ENCODE data around the gene ITPR1.

Gene ITPR1

DNA sequence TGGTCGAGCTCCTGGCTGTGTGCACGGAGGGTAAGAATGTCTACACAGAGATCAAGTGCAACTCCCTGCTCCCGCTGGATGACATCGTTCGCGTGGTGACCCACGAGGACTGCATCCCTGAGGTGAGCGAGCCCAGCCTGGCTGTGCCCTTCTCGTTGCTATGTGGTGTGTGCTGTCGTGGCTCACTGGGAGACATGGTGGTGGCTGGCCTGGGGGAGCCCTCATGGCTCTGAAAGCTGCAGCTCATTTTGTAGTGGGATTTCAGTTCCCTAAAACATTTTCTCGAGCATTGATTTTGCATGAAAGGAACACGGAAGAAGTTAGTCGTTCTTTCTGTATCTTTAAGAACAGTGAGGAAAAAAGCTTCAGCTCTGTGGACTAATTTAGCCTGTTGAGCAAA is 200.5 kb downstream of the ITPR1 start:
- no peak for DNase-seq
- Histone ChIP-seq H3K36me3 (peaks cover 29% of the 10 kb centered on the region), H3K27me3 (no peaks in the 10 kb centered on the region), H3K9me3 (no peaks in the 10 kb centered on the region), H3K4me1 (no peaks in the 10 kb centered on the region), H3K4me3 (ENCODE audit: low read depth, low read length) (no peak overlapping the region)
- TF ChIP-seq, protein P1, sequence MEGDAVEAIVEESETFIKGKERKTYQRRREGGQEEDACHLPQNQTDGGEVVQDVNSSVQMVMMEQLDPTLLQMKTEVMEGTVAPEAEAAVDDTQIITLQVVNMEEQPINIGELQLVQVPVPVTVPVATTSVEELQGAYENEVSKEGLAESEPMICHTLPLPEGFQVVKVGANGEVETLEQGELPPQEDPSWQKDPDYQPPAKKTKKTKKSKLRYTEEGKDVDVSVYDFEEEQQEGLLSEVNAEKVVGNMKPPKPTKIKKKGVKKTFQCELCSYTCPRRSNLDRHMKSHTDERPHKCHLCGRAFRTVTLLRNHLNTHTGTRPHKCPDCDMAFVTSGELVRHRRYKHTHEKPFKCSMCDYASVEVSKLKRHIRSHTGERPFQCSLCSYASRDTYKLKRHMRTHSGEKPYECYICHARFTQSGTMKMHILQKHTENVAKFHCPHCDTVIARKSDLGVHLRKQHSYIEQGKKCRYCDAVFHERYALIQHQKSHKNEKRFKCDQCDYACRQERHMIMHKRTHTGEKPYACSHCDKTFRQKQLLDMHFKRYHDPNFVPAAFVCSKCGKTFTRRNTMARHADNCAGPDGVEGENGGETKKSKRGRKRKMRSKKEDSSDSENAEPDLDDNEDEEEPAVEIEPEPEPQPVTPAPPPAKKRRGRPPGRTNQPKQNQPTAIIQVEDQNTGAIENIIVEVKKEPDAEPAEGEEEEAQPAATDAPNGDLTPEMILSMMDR (IDR thresholded peaks at IDR 0.05; ENCODE audit: low read depth, low read length), result no peak

DNA sequence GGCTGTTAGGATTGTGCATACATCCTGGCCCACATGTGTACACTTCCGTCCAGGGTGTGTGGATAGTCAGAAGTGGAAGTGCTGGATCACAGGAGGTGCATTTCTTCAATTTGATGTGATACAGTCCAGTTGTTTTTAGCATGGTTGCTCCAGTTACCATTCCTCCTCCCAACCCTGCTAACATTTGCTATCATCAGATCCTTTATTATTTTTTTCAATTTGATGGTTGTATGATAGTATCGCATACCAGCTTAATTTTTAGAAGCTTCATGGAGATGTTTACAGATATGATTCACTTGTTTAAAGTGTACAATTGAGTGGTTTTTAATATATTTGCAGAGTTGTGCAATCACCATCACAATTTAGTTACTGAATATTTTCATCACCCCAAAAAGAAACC is 202.7 kb downstream of the ITPR1 start:
- no peak for DNase-seq
- H3K27me3 ChIP-seq, result no peaks in the 10 kb centered on the region
- no peaks in the 10 kb centered on the region for H3K9me3 ChIP-seq
- H3K36me3 ChIP-seq, result peaks cover 22% of the 10 kb centered on the region
- no peaks in the 10 kb centered on the region for H3K4me1 ChIP-seq
- no peak overlapping the region for H3K4me3 ChIP-seq (ENCODE audit: low read depth, low read length)
- TF ChIP-seq, protein P1 (IDR thresholded peaks at IDR 0.05; ENCODE audit: low read depth, low read length), result no peak

DNA sequence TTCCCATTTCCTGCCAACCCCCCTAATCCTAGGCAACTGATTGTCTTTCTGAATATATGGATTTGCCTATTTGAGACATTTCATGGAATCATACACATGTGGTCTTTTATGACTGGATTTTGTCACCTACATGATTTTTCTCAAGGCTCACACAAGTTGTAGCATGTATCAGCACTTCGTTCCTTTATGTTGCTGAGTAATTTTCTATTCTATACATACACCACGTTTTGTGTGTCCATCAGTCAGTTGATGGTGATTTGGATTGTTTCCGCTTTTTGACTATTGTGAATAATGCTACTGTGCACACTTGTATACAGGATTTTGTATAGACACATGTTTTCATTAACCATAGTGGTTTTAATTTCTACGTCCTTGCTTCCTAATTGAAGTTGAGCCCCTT is 203.1 kb downstream of the ITPR1 start:
- Histone ChIP-seq H3K4me3 (ENCODE audit: low read depth, low read length) (no peak overlapping the region), H3K9me3 (no peaks in the 10 kb centered on the region), H3K4me1 (no peaks in the 10 kb centered on the region), H3K27me3 (no peaks in the 10 kb centered on the region), H3K36me3 (peaks cover 26% of the 10 kb centered on the region)
- TF ChIP-seq, protein P1 (IDR thresholded peaks at IDR 0.05; ENCODE audit: low read depth, low read length), result no peak
- no peak for DNase-seq

DNA sequence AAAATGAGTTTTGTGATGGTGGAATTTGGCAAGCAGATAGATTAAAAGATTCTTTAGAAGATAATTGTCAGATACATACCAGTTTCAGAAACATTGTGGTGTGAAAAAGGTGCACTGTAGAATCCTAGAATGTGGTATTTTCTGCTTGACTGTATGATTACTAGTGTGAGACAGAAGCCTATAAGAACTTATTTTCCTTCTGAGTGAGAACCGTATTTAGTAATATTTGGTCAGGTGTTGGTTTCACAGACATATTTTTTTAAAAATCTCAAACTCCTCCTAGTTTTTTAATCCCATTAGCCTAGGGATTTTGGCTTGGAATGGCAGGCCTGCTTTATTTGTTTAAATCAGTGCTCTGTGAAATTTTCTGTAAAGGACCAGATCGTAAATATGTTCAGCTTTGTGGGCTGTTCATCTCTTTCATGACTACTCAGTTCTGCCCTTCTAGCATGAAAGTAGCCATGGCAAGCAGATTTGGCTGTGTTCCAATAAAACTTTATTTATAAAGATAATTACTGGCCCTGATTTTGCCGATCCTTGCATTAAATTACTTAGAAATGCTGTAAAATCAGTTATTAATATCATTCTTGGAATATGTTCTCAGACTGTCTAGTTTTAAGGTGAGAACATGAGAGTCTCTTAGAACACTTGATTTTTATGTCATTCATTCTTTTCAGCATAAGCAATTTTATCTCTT is 205.1 kb downstream of the ITPR1 start:
- H3K4me3 ChIP-seq (ENCODE audit: low read depth, low read length), result no peak overlapping the region
- peaks cover 38% of the 10 kb centered on the region for H3K36me3 ChIP-seq

DNA sequence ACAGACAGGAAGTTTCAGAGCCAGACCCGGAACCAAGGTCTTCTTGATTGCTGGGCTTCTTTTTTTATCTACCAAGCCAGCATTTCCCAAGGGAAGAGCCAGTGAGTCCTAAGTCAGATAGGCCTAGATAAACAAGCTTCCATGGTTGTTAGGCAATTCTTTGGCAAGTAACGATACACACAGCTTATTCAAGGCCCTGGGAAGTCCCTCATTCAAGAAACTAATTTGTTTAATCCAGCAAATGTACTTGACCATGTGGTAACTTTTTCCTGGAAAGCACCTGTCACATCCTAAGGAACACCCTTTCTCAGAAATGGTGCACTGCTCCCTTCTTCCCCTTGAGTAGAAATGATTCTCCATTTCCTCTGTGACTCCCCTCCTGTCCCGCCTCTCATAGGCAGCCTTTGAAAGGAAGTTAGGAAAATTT is 209.9 kb downstream of the ITPR1 start:
- no peaks in the 10 kb centered on the region for H3K4me1 ChIP-seq
- H3K4me3 ChIP-seq (ENCODE audit: low read depth, low read length), result no peak overlapping the region
- TF ChIP-seq, protein P1 (IDR thresholded peaks at IDR 0.05; ENCODE audit: low read depth, low read length), result no peak
- H3K27me3 ChIP-seq, result no peaks in the 10 kb centered on the region
- no peaks in the 10 kb centered on the region for H3K9me3 ChIP-seq
- peaks cover 53% of the 10 kb centered on the region for H3K36me3 ChIP-seq
- no peak for DNase-seq

More for the DNA sequence above, 205.1 kb downstream of the ITPR1 start:
- DNase-seq, result no peak
- TF ChIP-seq, protein P1 (IDR thresholded peaks at IDR 0.05; ENCODE audit: low read depth, low read length), result no peak
- Histone ChIP-seq H3K4me1 (no peaks in the 10 kb centered on the region), H3K9me3 (no peaks in the 10 kb centered on the region), H3K27me3 (no peaks in the 10 kb centered on the region)

DNA sequence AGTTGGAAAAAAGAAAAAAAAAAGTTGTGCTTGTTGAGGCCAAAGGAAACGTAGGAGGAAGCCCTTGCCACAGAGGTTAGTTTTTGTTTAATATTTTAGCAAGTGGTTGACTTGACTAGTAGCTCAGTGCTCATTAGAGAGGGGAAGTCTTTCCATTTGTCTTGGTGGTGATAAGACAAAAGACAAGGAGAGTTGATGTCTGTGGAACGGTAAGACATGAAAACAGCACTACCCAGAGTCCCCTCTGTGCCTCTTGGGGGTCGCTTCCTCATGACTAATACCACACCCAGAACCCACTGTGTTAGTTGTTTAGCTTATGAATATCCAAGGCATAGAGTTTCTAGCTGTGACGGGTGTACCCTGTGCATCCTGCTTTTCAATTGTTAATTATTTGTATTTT is 211.4 kb downstream of the ITPR1 start:
- H3K9me3 ChIP-seq, result no peaks in the 10 kb centered on the region
- TF ChIP-seq, protein P1 (IDR thresholded peaks at IDR 0.05; ENCODE audit: low read depth, low read length), result no peak
- no peaks in the 10 kb centered on the region for H3K4me1 ChIP-seq
- no peaks in the 10 kb centered on the region for H3K27me3 ChIP-seq
- H3K36me3 ChIP-seq, result peaks cover 53% of the 10 kb centered on the region
- H3K4me3 ChIP-seq (ENCODE audit: low read depth, low read length), result no peak overlapping the region
- no peak for DNase-seq
